ENCODE measurements around the gene CHSY1.

The CHSY1 gene

DNA sequence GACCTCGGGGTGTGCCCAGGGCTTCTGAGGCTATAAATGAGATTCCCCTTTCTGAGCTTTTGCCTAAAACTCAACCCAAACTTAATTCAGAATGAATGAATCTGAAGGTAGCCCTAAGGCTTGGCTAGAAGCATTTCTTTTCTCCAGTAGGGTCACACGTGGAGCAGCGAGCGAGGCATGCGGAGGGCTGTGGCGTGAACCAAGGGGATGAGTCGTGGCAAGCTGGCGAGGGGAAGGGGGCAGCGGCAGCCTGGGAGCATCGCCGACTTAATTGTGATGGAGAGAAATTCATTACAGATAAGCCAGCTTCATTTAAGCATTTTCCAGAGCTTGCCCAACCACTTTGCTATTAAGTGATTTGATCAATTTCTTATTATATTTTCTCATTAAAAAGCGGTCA lies 79.9 kb downstream of the CHSY1 start:
- no peak for DNase-seq (ENCODE audit: low read depth in 2 of 2)

GRCh38 chr15:101170568-101171350 lies 81.1 kb downstream of the CHSY1 start:
- DNase-seq (ENCODE audit: low read depth in 2 of 2) = no peak

DNA sequence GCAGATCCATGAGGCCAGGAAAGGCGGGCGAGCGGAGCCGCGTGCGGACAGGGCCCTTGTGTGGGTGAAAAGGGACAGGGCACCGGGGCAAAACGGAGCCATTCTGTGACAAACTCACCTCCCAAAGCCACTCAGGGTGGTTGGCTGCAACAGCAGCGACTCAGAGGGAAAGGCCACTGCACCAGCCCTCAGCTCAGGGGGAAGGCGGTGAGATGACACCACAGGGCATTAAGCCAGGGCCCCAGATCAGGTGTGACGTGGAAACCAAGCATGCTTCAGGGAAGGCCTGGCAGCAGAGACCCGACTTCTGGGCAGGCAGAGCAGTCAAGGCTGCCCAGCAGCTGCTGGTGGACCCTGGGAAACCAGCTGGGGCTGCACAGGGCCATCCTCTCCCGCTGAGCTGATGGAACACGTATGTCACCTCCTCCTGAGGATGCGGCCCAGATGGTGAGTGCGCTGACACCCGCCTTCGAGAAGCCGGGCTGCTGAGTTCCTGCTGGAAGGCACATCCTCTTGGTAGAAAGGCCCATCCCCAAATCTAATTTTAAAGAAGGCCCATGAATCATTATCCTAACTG lies 82.3 kb downstream of the CHSY1 start:
- no peak for DNase-seq (ENCODE audit: low read depth in 2 of 2)

- no peak for DNase-seq (ENCODE audit: low read depth in 2 of 2)
Measured at GRCh38 chr15:101168898-101169494, 82.9 kb downstream of the CHSY1 start.

DNA sequence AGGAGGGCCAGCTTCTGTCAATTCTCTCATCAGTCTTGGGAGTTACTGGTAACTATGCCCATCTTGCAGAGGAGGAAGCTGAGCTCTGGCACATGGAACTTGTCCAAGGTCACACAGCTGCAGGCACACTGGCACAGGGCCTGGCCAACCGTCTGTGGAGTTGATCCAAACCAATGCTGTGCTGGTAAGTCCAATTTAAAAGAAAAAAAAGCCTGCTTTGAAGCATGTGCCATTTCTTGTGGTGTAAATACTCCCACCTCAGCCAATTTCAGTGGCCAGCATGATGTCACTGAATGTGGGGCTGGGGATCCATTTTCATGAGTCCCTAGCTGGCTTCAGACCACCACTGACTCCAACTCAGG lies 83.4 kb downstream of the CHSY1 start:
- no peak for DNase-seq (ENCODE audit: low read depth in 2 of 2)

DNA sequence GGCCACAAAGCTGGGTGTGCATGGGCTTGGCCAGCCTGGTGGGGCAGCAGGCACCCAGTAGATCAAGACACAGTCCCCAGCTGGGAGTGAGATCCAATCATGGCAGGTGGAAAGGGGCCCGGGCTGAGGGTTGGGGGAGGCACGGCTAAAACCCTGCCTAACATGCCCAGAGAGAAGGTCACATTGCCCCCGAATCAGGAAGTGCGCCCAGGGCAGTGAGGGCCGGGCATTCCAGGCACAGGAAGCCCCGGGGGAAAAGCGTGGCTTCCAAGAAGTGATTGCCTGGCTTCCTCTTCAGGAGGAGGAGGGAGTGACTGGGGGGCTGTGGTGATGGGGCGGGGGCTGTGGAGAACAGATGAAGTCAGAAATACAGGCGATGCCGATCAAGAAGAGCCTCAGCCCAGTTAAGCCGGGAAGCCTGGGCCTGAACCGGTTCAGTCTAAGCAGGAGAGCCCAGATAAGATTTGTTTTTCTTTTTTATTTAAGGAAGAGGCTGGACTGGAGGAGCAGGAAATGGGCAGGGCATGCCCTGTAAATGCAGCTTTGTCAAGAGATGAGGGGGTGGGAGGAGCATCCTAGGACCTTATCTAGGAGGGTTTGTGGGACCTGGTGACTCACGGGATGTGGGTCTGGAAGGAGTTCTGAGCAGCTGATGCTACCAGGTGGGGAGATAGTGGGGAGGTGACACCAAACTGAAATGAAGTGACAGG lies 83.9 kb downstream of the CHSY1 start:
- DNase-seq (ENCODE audit: low read depth in 2 of 2) = peak; percentile 33 to 53

GRCh38 chr15:101167411-101167752 lies 84.5 kb downstream of the CHSY1 start:
- no peak for DNase-seq (ENCODE audit: low read depth in 2 of 2)

DNA sequence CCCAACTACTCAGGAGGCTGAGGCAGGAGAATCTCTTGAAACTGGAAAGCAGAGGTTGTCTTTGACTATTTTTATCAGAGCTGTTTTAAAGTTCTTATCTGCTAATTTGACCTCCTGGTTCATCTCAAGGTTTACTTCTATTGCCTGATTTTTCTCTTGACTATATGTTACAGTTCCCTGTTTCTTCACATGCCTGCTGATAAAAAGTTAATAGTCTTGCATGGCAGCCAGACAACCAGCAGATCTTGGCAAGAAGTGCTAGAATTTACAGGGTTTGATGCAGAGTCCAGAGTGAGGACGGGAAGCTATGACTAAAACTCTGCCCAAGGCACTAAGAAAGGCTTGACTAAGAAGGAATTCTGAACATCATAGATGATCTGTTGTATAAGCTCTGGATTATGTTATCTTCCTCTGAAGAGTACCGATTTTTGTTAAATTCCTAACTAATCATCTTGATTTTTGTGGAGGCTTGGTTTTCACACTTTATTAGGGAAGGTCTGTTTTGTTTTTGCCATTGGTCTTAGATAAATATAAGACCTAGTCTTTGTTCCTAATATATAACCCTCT lies 85.9 kb downstream of the CHSY1 start:
- no peak for DNase-seq (ENCODE audit: low read depth in 2 of 2)

DNA sequence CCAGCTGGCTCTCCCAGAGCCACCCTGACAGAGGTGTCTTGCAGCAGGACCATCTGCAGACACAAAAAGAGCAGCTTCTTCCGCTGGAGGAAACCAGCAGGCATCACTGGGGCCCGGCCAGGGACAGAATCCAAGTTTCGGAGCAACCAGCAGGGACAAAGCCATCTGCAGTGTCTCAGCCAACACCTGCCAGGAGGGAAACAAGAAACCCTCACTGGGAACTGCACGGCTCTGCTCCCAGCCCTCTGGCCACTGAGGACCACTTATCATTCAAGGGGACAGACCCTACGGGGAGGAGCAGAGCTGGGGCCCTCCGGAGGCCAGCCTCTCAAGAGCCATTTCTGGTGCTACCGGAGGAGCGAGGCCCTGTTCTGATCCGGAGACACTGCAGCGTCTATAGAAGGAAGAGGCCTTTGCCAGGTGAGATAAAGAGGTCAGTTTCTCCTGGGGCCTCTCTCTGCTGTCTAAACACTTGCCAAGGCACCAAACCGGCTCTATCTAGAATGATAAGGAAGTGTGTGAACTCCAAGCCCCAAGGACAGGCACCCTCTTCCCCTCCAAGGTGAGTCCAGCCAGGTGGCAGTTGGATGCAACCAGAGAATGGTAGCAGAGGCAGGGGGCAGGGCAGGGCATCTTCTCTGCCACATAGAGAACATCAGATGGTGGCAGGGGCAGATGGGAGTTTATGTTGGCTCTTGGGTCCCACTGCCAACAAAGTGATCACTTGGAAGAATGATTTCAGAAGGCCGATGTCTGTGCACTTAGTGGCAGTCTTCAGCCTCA lies 89.0 kb downstream of the CHSY1 start:
- DNase-seq (ENCODE audit: low read depth in 2 of 2) = no peak

GRCh38 chr15:101161656-101162055 lies 90.2 kb downstream of the CHSY1 start:
- no peak for DNase-seq (ENCODE audit: low read depth in 2 of 2)

DNA sequence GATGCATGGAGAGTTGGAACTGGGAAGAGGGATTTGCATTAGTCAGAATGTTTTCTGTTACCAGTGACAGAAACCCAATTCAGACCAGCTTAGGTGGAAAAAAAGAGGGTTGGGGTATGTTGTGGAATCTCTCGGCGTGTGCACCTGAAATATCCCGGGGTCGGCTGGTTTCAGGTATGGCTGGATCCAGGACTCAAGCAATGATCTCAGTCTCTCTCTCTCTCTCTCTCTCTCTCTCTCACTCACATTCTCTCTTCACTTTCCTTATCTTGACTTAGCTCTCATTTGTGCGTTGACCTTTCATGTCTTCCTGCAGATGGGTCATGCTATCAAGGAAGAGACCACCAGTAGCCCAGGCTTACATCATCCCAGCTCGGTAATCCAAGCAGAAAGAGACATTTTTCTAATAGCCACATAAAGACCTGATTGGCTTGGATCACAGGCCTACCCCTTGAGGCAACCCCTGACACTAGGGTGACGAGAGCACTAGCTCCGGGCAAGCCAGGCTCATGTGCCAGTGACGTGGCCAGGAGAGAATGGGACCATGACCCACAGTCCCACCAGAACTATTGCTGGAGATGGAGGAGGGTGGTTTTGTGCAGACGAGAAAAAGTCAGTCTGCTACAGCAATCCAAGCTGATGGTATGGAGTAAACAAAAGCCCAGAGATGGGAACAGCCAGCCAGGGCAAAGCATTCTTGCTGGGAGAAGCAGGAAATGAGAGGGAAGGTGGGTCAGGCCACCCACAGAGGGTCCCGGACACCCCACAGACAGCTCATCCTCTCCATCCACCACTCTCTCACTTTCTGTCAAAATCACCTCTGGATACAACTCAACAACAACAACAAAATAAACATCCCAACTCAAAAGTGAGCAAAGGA lies 91.7 kb downstream of the CHSY1 start:
- DNase-seq (ENCODE audit: low read depth in 2 of 2) = no peak

DNA sequence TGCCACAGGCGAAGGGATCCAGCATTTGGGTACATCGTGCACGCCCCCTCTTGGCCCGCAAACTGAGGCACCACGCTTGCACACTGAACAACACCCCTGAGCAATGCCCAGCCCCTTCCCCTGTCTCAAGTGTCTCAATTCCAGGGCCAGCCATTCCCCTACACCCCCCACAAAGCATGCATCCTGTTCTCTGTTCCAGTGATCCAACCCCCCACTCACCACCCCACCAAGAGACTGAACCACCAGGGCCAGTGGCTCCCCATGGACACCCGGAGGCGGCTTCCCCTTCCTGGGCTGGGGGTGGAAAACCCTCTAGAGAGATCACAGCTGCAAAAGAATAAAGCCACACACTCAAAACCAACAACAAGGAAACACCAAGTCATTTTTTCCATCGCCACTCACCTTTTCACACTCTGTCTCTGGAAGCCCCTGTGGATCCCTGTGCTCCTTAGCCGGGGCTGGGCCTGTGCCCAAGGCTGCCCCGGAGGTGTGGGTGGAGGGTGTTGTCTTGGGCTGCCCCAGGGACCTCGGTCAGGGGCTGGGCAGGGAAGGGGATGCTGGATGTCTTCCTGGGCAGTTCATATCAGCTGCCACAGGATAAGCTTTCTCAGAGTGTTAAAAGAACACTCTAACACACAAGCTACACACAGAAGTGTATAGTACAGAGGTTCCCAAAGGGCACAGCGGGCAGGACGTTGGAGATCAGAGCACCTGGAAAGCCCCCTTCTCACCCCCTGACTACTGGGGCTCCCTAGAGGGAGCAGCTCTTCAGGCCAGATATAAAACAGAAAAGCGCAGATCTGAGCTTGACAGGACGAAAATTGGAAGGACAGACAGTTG lies 92.5 kb downstream of the CHSY1 start:
- DNase-seq (ENCODE audit: low read depth in 2 of 2) = no peak

DNA sequence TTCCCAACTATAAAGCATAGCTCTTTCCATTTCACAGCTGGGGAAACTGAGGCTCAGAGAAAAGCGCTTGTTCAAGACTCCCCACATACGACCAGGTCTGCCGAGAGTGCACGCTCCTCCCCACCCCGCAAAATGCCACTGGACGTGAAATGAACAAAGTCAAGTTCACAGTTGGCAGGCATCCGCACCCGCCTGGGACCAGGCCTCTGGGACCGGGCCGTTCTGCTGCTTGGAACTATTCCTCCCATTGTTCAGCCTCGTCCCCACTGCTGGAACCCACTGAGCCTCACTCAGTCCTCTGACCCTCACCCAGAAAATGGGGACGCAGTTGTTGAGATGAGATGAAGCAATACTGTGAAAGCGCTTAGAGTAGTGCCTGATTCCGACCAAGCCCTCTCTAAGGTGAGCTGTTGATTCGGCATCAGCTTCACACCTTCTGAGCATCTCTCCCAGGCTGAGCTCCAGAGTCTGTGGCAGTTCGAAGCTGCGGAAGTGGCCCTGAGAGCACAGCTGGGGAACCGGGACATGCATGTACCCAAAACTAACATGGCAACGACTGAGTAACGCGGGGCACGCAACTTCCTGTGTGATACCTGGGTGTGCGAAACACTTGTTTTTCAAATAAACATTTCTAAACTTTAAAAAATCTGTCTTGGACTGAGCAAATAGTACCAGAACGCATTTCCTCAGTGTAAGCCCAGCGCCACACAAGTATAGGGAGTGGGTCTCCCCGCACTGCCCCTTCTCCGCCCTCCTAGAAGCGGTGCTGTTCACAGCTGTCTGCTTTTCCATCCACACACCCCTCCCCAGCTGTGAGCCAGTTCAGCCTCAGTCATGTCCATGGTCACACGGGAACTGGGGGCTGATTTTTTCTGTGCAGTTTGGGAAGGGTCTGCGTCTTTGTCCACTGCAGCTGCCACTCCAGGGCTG lies 93.4 kb downstream of the CHSY1 start:
- no peak for DNase-seq (ENCODE audit: low read depth in 2 of 2)

- DNase-seq (ENCODE audit: low read depth in 2 of 2) = no peak
Measured at GRCh38 chr15:101157721-101158120, 94.1 kb downstream of the CHSY1 start.

DNA sequence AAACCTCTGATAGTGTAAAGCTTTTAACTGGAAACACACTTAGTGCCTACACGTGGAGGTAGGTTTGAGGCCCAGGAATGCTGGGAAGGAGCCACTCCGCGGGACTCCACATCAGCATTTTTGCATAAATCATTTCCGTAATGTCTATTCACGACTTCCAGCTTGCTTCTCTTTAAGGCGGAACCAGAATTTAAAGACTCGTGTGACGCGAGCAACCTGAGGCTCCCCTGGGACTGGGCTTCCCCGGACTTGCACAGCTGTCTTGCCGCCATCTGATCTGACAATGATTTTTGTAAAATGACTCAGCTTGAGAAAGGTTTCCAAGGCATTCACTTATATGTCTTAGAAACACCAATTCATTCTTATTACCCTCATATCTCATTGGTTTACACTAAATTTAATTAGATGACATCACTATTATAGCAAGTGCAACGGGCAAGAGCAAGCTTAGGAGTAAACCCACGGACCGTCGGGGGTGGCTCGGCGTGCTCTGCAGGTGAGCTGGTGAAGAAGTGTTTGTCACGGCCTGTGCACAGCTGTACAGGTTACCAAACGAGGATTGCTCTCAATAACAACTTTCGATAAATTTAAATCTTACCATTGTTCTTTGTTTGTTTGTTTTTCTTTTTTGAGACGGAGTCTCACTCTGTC lies 95.2 kb downstream of the CHSY1 start:
- no peak for DNase-seq (ENCODE audit: low read depth in 2 of 2)

DNA sequence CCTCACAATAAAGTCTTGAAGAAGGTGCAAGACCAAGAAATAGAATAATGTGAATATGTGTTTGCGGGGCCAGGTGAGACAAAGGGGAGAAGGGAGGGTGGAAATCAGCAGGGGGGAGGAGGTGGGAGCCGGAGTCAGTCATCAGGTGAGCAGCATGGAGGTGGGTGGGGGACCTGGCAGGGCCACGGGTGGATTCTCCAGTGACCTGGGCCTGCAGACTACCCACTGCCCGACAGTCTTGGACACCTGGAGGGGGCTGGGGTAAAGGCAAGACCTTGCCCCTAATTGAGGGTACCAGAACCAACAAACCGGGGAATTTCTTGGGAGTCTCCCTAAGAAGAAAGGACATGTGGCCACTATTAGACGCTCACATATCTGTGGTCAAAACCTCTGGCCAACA lies 95.8 kb downstream of the CHSY1 start:
- no peak for DNase-seq (ENCODE audit: low read depth in 2 of 2)

DNA sequence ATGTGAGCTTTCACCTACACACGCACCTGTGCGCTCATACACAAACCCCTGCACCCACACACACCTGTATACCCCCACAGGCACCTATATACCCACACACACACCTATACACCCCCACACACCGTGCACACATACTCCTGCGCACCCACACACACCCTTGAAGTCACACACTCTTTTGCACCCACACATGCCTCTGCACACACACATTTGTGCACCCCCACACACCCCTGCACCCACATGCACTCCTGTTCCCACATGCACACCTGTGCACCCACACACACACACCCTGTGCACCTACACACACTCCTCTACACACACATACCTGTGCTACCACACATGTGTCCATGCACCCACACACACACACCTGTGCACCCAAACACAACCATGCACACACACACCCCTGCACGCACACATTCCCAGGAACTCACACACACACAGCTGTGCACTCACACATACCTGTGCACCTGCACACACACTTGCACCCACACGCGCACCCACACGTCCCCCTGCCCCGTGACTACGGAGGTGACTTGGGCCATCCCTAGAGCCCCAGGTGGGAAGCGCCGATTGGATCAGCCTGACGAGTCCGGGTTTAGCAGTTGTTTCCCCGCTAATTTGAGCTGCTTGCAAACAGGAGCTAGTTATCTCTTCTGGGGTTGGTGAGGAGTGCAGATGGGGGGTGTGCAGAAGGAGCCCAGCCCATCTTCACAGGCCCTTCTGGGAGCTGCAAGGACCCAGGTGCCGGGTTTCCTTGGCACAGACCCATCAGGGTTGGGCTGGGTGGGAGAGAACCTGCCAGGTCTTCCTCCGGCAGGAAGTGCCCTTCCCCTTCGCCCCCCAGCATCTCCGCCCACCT lies 97.8 kb downstream of the CHSY1 start:
- no peak for DNase-seq (ENCODE audit: low read depth in 2 of 2)

Measured in activated CD4-positive, alpha-beta T cell treated with anti-CD3 and anti-CD28 coated beads for 24 hours (primary cell).